Neuronal stem cell (in vitro differentiated cells): ENCODE measurements around the gene PEF1.

Experiments used
- DNase-seq: peaks from one replicate; pipeline ENCODE4 v3.0.0-alpha.2; 2013; ENCODE audit warnings: low spot score
- H2AFZ ChIP-seq: one replicate; pipeline ENCODE4 v1.6.1; 2013; ENCODE audit warnings: mild to moderate bottlenecking, low read length, inconsistent platforms
- H2AK5ac ChIP-seq: 2 replicates; pipeline ENCODE4 v1.6.1; 2013; ENCODE audit warnings: low read depth, mild to moderate bottlenecking, inconsistent platforms, low read length, moderate library complexity, mixed read lengths
- H2BK120ac ChIP-seq: 2 replicates; pipeline ENCODE4 v1.6.1; 2013; ENCODE audit warnings: low read depth, mild to moderate bottlenecking, inconsistent platforms, low read length, moderate library complexity, mixed read lengths
- H2BK12ac ChIP-seq: one replicate; pipeline ENCODE4 v1.6.1; 2013; ENCODE audit warnings: low read length, inconsistent platforms
- H2BK15ac ChIP-seq: 2 replicates; pipeline ENCODE4 v1.6.1; 2013; ENCODE audit warnings: mild to moderate bottlenecking, low read length, inconsistent platforms, mixed read lengths
- H2BK5ac ChIP-seq: one replicate; pipeline ENCODE4 v1.6.1; 2013; ENCODE audit warnings: inconsistent platforms, mild to moderate bottlenecking, low read length, moderate library complexity
- H3K14ac ChIP-seq: one replicate; pipeline ENCODE4 v1.6.1; 2013; ENCODE audit warnings: low read length, inconsistent platforms
- H3K18ac ChIP-seq: 2 replicates; pipeline ENCODE4 v1.6.1; 2013; ENCODE audit warnings: low read length, inconsistent platforms
- H3K23ac ChIP-seq: 2 replicates; pipeline ENCODE4 v1.6.1; 2013; ENCODE audit warnings: low read depth, mild to moderate bottlenecking, mixed read lengths, low read length, inconsistent platforms; ENCODE audit not compliant: poor library complexity
- H3K27ac ChIP-seq: replicated peaks from 3 replicates; pipeline ENCODE4 v1.5.1; 2013; ENCODE audit warnings: low read length, inconsistent platforms
- H3K27me3 ChIP-seq, 3 experiments: 2 replicates each; pipeline ENCODE4 v1.6.1; 2013; ENCODE audit warnings: low read length in 3 of 3, mild to moderate bottlenecking in 2 of 3, inconsistent platforms in 1 of 3, low read depth in 1 of 3, mixed read lengths in 1 of 3, moderate library complexity in 1 of 3; ENCODE audit not compliant: control insufficient read depth in 3 of 3, insufficient read depth in 3 of 3
- H3K36me3 ChIP-seq, 2 donors: replicated peaks in 1 of 2; 2 replicates each; pipeline ENCODE4 v1.6.1; 2013; ENCODE audit warnings: low read length in 2 of 2; ENCODE audit not compliant: control insufficient read depth in 2 of 2, insufficient read depth in 2 of 2
- H3K4ac ChIP-seq: 2 replicates; pipeline ENCODE4 v1.6.1; 2013; ENCODE audit warnings: inconsistent platforms, mild to moderate bottlenecking, low read length, moderate library complexity
- H3K4me1 ChIP-seq, 2 donors: 1 replicate in 1 of 2; 2 replicates in 1 of 2; pipeline ENCODE4 v1.6.1; 2013; ENCODE audit warnings: low read length in 2 of 2, low read depth in 1 of 2; ENCODE audit not compliant: control insufficient read depth in 2 of 2, insufficient read depth in 1 of 2
- H3K4me2 ChIP-seq: one replicate; pipeline ENCODE4 v1.6.1; 2013; ENCODE audit warnings: mild to moderate bottlenecking, low read length, inconsistent platforms; ENCODE audit not compliant: insufficient read depth, poor library complexity, severe bottlenecking
- H3K4me3 ChIP-seq, 2 donors: 2 replicates each; pipeline ENCODE4 v1.5.1; 2013; ENCODE audit warnings: low read length in 2 of 2, mild to moderate bottlenecking in 2 of 2, inconsistent platforms in 1 of 2, moderate library complexity in 1 of 2
- H3K79me1 ChIP-seq: one replicate; pipeline ENCODE4 v1.6.1; 2013; ENCODE audit warnings: low read depth, mild to moderate bottlenecking, inconsistent platforms, low read length, moderate library complexity
- H3K9ac ChIP-seq: one replicate; pipeline ENCODE4 v1.6.1; 2013; ENCODE audit warnings: mild to moderate bottlenecking, low read depth, low read length, inconsistent platforms; ENCODE audit not compliant: poor library complexity
- H3K9me3 ChIP-seq, 2 donors: replicated peaks in 1 of 2; 2 replicates each; pipeline versions ENCODE3 to v1.6.1; 2013; ENCODE audit warnings: low read length in 2 of 2, mild to moderate bottlenecking in 2 of 2, inconsistent platforms in 1 of 2, low read depth in 1 of 2, mixed read lengths in 1 of 2, moderate library complexity in 1 of 2; ENCODE audit not compliant: control insufficient read depth in 2 of 2, insufficient read depth in 1 of 2
- H4K8ac ChIP-seq: one replicate; pipeline ENCODE4 v1.6.1; 2013; ENCODE audit warnings: low read depth, mild to moderate bottlenecking, inconsistent platforms, low read length, moderate library complexity
- H4K91ac ChIP-seq: one replicate; pipeline ENCODE4 v1.6.1; 2013; ENCODE audit warnings: low read length, low read depth, mild to moderate bottlenecking, inconsistent platforms; ENCODE audit not compliant: poor library complexity
- WGBS, 2 donors: extraction: QIAGEN DNeasy Blood & Tissue Kit; methylation state at CpG; one replicate each; pipeline ENCODE4 v1.1.7; 2013; ENCODE audit warnings: missing lambda C conversion rate in 2 of 2, mixed read lengths in 1 of 2; ENCODE audit not compliant: insufficient read length in 2 of 2, insufficient replicate concordance in 1 of 2; ENCODE audit errors: extremely low coverage in 2 of 2; 5-methylcytosine and 5-hydroxymethylcytosine counted together

The PEF1 gene

GRCh38 chr1:31648641-31649357 is 4.1 kb upstream of the PEF1 start:
- Histone ChIP-seq H2BK15ac (no peak overlapping the region), H3K79me1 (peaks cover 1% of the 10 kb centered on the region), H2AK5ac (no peak overlapping the region), H3K4me1 (peaks cover 3 to 6% of the 10 kb centered on the region in 2 donors), H3K27ac (no peak overlapping the region), H2AFZ (no peak overlapping the region), H4K8ac (no peak overlapping the region), H3K23ac (no peak overlapping the region), H3K9ac (no peak overlapping the region), H2BK5ac (no peak overlapping the region), H3K4me2 (no peak overlapping the region), H3K9me3 (no peaks in the 10 kb centered on the region), H3K18ac (no peak overlapping the region), H2BK12ac (no peak overlapping the region), H3K4me3 (no peak overlapping the region), H3K14ac (no peak overlapping the region), H3K4ac (no peak overlapping the region), H4K91ac (no peak overlapping the region), H2BK120ac (no peak overlapping the region), H3K27me3 (peaks cover 0 to 16% (median 0%) of the 10 kb centered on the region in 3 experiments), H3K36me3 (no peaks in the 10 kb centered on the region)
- no CpG with 5 or more reads among the region's 9 CpGs for WGBS, 2 donors
- DNase-seq = no peak

DNA sequence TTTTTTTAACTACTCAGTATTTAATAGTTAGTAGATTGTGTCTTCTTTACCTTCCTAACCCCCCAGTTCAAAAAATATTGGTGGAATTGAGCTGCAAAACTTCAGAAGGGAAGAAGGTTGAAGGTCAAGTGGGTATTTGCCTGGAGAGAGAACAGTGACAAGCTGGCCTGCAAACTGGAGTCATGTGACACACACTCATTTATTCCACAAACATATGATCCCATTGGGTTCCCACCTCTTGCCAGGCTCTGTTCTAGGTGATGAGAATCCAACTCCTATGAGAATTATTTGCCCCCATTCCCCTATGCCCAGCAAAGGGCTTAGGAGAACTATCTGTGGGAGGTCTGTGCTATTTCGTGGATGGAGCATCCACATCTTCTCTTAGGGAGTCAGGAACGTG is 3.5 kb upstream of the PEF1 start:
- Histone ChIP-seq H2BK5ac (no peak overlapping the region), H3K9ac (no peak overlapping the region), H2BK120ac (no peak overlapping the region), H4K8ac (no peak overlapping the region), H3K4me3 (no peak overlapping the region), H3K4me2 (no peak overlapping the region), H2AK5ac (no peak overlapping the region), H3K27ac (no peak overlapping the region), H2BK15ac (no peak overlapping the region), H2BK12ac (no peak overlapping the region), H3K14ac (no peak overlapping the region), H3K23ac (no peak overlapping the region), H4K91ac (no peak overlapping the region), H3K9me3 (no peaks in the 10 kb centered on the region), H3K79me1 (peaks cover 3% of the 10 kb centered on the region), H3K4me1 (peaks cover 6 to 10% of the 10 kb centered on the region in 2 donors), H3K36me3 (no peaks in the 10 kb centered on the region), H2AFZ (no peak overlapping the region), H3K4ac (no peak overlapping the region), H3K18ac (no peak overlapping the region), H3K27me3 (peaks cover 0 to 12% (median 0%) of the 10 kb centered on the region in 3 experiments)
- no CpG with 5 or more reads among the region's 2 CpGs for WGBS, 2 donors
- DNase-seq = no peak

DNA sequence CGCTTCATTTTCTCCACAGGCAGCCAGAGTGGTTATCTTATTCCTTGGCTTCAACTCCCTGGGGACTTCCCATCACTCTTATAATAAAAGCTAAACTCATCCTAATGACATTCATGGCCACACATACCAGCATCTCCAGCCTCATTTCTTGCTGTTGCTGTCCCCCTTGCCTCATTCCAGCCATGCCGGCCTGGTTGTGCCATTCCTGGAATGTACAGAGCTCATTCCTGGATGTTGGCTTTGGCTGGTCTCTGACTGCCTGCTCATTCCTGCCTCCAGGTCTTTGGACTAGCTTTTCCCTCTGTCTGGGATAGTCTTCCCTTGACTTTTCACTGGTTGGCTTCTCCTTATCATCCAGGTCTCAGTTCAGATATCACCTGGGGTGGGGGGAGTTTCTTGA is 2.4 kb upstream of the PEF1 start:
- Histone ChIP-seq H2AK5ac (no peak overlapping the region), H3K27ac (no peak overlapping the region), H3K9me3 (no peaks in the 10 kb centered on the region), H3K9ac (no peak overlapping the region), H3K4me1 (peaks cover 6 to 10% of the 10 kb centered on the region in 2 donors), H2BK15ac (no peak overlapping the region), H3K14ac (no peak overlapping the region), H2BK120ac (no peak overlapping the region), H4K91ac (no peak overlapping the region), H2AFZ (no peak overlapping the region), H2BK5ac (no peak overlapping the region), H3K18ac (no peak overlapping the region), H4K8ac (no peak overlapping the region), H3K79me1 (peaks cover 3% of the 10 kb centered on the region), H3K4me3 (no peak overlapping the region), H3K36me3 (no peaks in the 10 kb centered on the region), H3K23ac (no peak overlapping the region), H3K4ac (no peak overlapping the region), H3K27me3 (peaks cover 0 to 8% (median 0%) of the 10 kb centered on the region in 3 experiments), H2BK12ac (no peak overlapping the region), H3K4me2 (no peak overlapping the region)
- no CpG with 5 or more reads among the region's 2 CpGs for WGBS, 2 donors
- no peak for DNase-seq

- no peak overlapping the region for H3K27ac ChIP-seq
- H3K9ac ChIP-seq = no peak overlapping the region
Observed at GRCh38 chr1:31646259-31646960, 1.7 kb upstream of the PEF1 start.

More at GRCh38 chr1:31646259-31646960, 1.7 kb upstream of the PEF1 start:
- H2BK5ac ChIP-seq = no peak overlapping the region
- H2BK120ac ChIP-seq = no peak overlapping the region
- no peaks in the 10 kb centered on the region for H3K36me3 ChIP-seq
- H3K18ac ChIP-seq = no peak overlapping the region
- no peak overlapping the region for H3K4me2 ChIP-seq
- H3K14ac ChIP-seq = no peak overlapping the region
- no peaks in the 10 kb centered on the region for H3K9me3 ChIP-seq
- no peak overlapping the region for H4K8ac ChIP-seq
- H2AFZ ChIP-seq = no peak overlapping the region
- peaks cover 3% of the 10 kb centered on the region for H3K79me1 ChIP-seq
- no peak for DNase-seq
- H3K23ac ChIP-seq = no peak overlapping the region
- no peak overlapping the region for H3K4ac ChIP-seq
- H2BK15ac ChIP-seq = no peak overlapping the region
- H3K27me3 ChIP-seq = peaks cover 0 to 4% (median 0%) of the 10 kb centered on the region in 3 experiments
- peaks cover 6 to 10% of the 10 kb centered on the region in 2 donors for H3K4me1 ChIP-seq
- H2BK12ac ChIP-seq = no peak overlapping the region
- no CpG with 5 or more reads among the region's 4 CpGs for WGBS, 2 donors
- H2AK5ac ChIP-seq = no peak overlapping the region
- no peak overlapping the region for H3K4me3 ChIP-seq
- H4K91ac ChIP-seq = no peak overlapping the region
